HepG2 (cell line): ENCODE data around the gene GPRIN1. TPM values are rescaled to one million over a fixed set of nuclear protein-coding genes. Genes with fewer than 3 reads are reported as not detected.

ENCODE experiments used
- ATAC-seq: fragments of 200-7000 bp; cut with Tn5 transposase; 3 replicates; pipeline ENCODE4 v1.9.1; 2020; ENCODE audit warnings: mild to moderate bottlenecking, moderate library complexity
- BruUV-seq: library from RNA; stranded (reverse); fragments of 400-500 nt; replicated peaks from 2 replicates; lab custom pipeline; 2021; lab: Mats Ljungman, UMichigan
- CTCF ChIA-PET: fragments of 300-600 bp; formaldehyde crosslinking; extraction: SDS; loops from one replicate; lab custom pipeline; 2021; ENCODE audit warnings: low total read pairs, inconsistent platforms, low intra/inter-chr PET ratio; lab: Yijun Ruan, JAX
- POLR2A ChIA-PET: fragments of 350-600 bp; sonication (Branson Sonifier 250); formaldehyde crosslinking; loops from one replicate; lab custom pipeline; 2020; ENCODE audit warnings: antibody characterized with exemption, inconsistent platforms; lab: Yijun Ruan, JAX
- DNase-seq: peaks from one replicate; pipeline ENCODE4 v3.0.0-alpha.2; 2015; ENCODE audit warnings: low spot score
- FAIRE-seq: peaks from 3 replicates; lab custom pipeline; 2011; peaks lifted over from hg19 to GRCh38; lab: Jason Lieb, UNC
- H2AFZ ChIP-seq: one replicate; pipeline ENCODE4 v1.6.1; 2011; ENCODE audit warnings: low read length, inconsistent platforms
- H3K27ac ChIP-seq: fragments of 300-600 bp; 3 replicates; pipeline ENCODE4 v1.8.0; 2011; ENCODE audit warnings: mixed run types, mild to moderate bottlenecking, mixed read lengths, low read length, inconsistent platforms; ENCODE audit not compliant: insufficient read depth; ENCODE audit errors: extremely low read length
- H3K27me3 ChIP-seq, 2 experiments: fragments of 200-600 bp in 1 of 2; 2 replicates in 1 of 2; 3 replicates in 1 of 2; pipeline versions ENCODE4 v1.6.0 to v1.8.0; 2011; ENCODE audit warnings: low read length in 2 of 2, mild to moderate bottlenecking in 2 of 2, moderate library complexity in 2 of 2, inconsistent platforms in 1 of 2; ENCODE audit not compliant: insufficient read depth in 2 of 2, control insufficient read depth in 1 of 2
- H3K36me3 ChIP-seq, 2 experiments: fragments of 200-600 bp in 1 of 2; replicated peaks in 1 of 2; 2 replicates in 1 of 2; 3 replicates in 1 of 2; pipeline versions ENCODE4 v1.5.1 to v1.8.0; 2011; ENCODE audit warnings: low read length in 2 of 2, inconsistent platforms in 1 of 2; ENCODE audit not compliant: insufficient read depth in 2 of 2, control insufficient read depth in 1 of 2
- H3K4me1 ChIP-seq: 2 replicates; pipeline ENCODE4 v1.5.1; 2012; ENCODE audit warnings: low read length, inconsistent platforms; ENCODE audit not compliant: insufficient read depth
- H3K4me2 ChIP-seq: 2 replicates; pipeline ENCODE4 v1.6.0; 2011; ENCODE audit warnings: low read depth, low read length, inconsistent platforms
- H3K4me3 ChIP-seq, 3 experiments: fragments of 200-600 bp in 1 of 3; sonication (generic), shearing (Covaris generic) in 1 of 3; replicated peaks in 1 of 3; 2 replicates each; pipeline ENCODE4 v1.5.1; 2011 to 2016; ENCODE audit warnings: low read length in 3 of 3, inconsistent platforms in 2 of 3, low read depth in 2 of 3, mild to moderate bottlenecking in 2 of 3, control low read depth in 1 of 3, mixed read lengths in 1 of 3; ENCODE audit not compliant: insufficient read depth in 1 of 3
- H3K79me2 ChIP-seq: one replicate; pipeline ENCODE4 v1.6.1; 2011; ENCODE audit warnings: low read length, inconsistent platforms; ENCODE audit not compliant: insufficient read depth
- H3K9ac ChIP-seq: 2 replicates; pipeline ENCODE4 v1.6.0; 2011; ENCODE audit warnings: mild to moderate bottlenecking, low read depth, low read length, inconsistent platforms; ENCODE audit not compliant: insufficient read depth
- H3K9me3 ChIP-seq: 2 replicates; pipeline ENCODE4 v1.5.1; 2012; ENCODE audit warnings: mild to moderate bottlenecking, low read length
- H4K20me1 ChIP-seq: 2 replicates; pipeline ENCODE4 v1.6.0; 2011; ENCODE audit warnings: inconsistent platforms, mild to moderate bottlenecking, low read length, moderate library complexity; ENCODE audit not compliant: insufficient read depth
- AGO2 ChIP-seq: fragments of 200-400 bp; formaldehyde crosslinking; optimal IDR thresholded peaks from 2 replicates; pipeline ENCODE3; 2017; ENCODE audit warnings: mild to moderate bottlenecking, low read depth, low read length, moderate library complexity
- FOXA3 ChIP-seq: IDR thresholded peaks from 2 replicates; pipeline ENCODE4 v1.6.1; 2016; ENCODE audit warnings: missing genetic modification reagents, missing compliant biosample characterization
- KMT2A ChIP-seq: sonication (generic); formaldehyde crosslinking; IDR thresholded peaks from 2 replicates; pipeline ENCODE4 v1.4.0; 2020; ENCODE audit warnings: missing genetic modification reagents
- MXD1 ChIP-seq: sonication (generic); formaldehyde crosslinking; IDR thresholded peaks from 2 replicates; pipeline ENCODE4 v1.4.0; 2020; ENCODE audit warnings: mild to moderate bottlenecking, missing genetic modification reagents
- NCOR1 ChIP-seq: fragments of 200-600 bp; sonication (generic); IDR thresholded peaks from 2 replicates; pipeline ENCODE4 v1.7.0; 2017; ENCODE audit warnings: antibody characterized with exemption, low read length, borderline replicate concordance
- PAF1 ChIP-seq: IDR thresholded peaks from 2 replicates; pipeline ENCODE4 v1.6.1; 2016; ENCODE audit warnings: missing genetic modification reagents, missing compliant biosample characterization
- RAD51 ChIP-seq: fragments of 450-650 bp; IDR thresholded peaks from 2 replicates; pipeline ENCODE4 v1.6.1; 2016; ENCODE audit warnings: borderline replicate concordance
- RFX3 ChIP-seq: IDR thresholded peaks from 2 replicates; pipeline ENCODE4 v1.6.1; 2016; ENCODE audit warnings: missing biosample characterization, missing genetic modification reagents
- SETDB1 ChIP-seq: sonication (generic); formaldehyde crosslinking; IDR thresholded peaks from 2 replicates; pipeline ENCODE4 v1.5.1; 2020; ENCODE audit warnings: missing genetic modification reagents, mild to moderate bottlenecking, borderline replicate concordance
- SMC3 ChIP-seq: IDR thresholded peaks from 2 replicates; pipeline ENCODE4 v1.6.1; 2011; ENCODE audit warnings: low read length, improper control_type of control experiment
- XBP1 ChIP-seq: sonication (generic); formaldehyde crosslinking; IDR thresholded peaks from 2 replicates; pipeline ENCODE4 v1.5.0; 2020; ENCODE audit warnings: missing genetic modification reagents
- ZC3H13 ChIP-seq: sonication (generic); formaldehyde crosslinking; IDR thresholded peaks from 2 replicates; pipeline ENCODE4 v1.8.1; 2023; ENCODE audit warnings: mild to moderate bottlenecking, missing genetic modification reagents, moderate library complexity
- ZNF138 ChIP-seq: sonication (generic); formaldehyde crosslinking; IDR thresholded peaks from 2 replicates; pipeline ENCODE4 v1.5.0; 2020; ENCODE audit warnings: mild to moderate bottlenecking, low read depth, missing genetic modification reagents
- ZNF616 ChIP-seq: sonication (generic); formaldehyde crosslinking; IDR thresholded peaks from 2 replicates; pipeline ENCODE4 v1.5.0; 2020; ENCODE audit warnings: low read depth, mild to moderate bottlenecking, missing genetic modification reagents
- ZNF713 ChIP-seq: sonication (generic); formaldehyde crosslinking; IDR thresholded peaks from 2 replicates; pipeline ENCODE4 v1.4.0; 2020; ENCODE audit warnings: mild to moderate bottlenecking, missing genetic modification reagents
- ZNF749 ChIP-seq: sonication (generic); formaldehyde crosslinking; IDR thresholded peaks from 2 replicates; pipeline ENCODE4 v1.8.0; 2022; ENCODE audit warnings: mild to moderate bottlenecking, missing genetic modification reagents, moderate library complexity, borderline replicate concordance
- ZUFSP ChIP-seq: sonication (generic); formaldehyde crosslinking; IDR thresholded peaks from 2 replicates; pipeline ENCODE4 v1.9.0; 2021; ENCODE audit warnings: missing genetic modification reagents, mild to moderate bottlenecking, borderline replicate concordance
- WGBS: methylation state at CpG from one replicate; pipeline ENCODE4 v1.1.6; 2017; ENCODE audit warnings: low lambda C conversion rate; 5-methylcytosine and 5-hydroxymethylcytosine counted together
- in situ Hi-C: cut with HindIII; loops from 2 replicates; pipeline ENCODE4 v1.10.0; 2017; ENCODE audit warnings: low pct_unique_long_range_greater_than_20kb; ENCODE audit not compliant: extremely low pct_ligation_motif_present
- intact Hi-C: fragments of 100-400 bp; cut with micrococcal nuclease; formaldehyde crosslinking; loops from one replicate; pipeline ENCODE4 v1.10.0; 2022; ENCODE audit not compliant: unreplicated experiment
- polyA plus RNA-seq, 8 experiments: library from polyadenylated mRNA; depleted of rRNA in 3 of 8; stranded (reverse) in 7 of 8; unstranded in 1 of 8; fragments of >200 nt; fragmentation: Illumina TruSeq in 4 of 8; extraction: Trizol in 4 of 8; gene quantifications; 2 replicates each; pipeline versions ENCODE4 v1.2.1 to v1.2.3, GENCODE V29; 2011 to 2016; ENCODE audit warnings: low read depth in 4 of 8, missing spikeins in 1 of 8, mixed read lengths in 1 of 8; ENCODE audit not compliant: insufficient read depth in 1 of 8
- total RNA-seq, 5 experiments: library from RNA; depleted of rRNA; stranded (reverse); fragments of >200 nt; fragmentation: Illumina TruSeq; extraction: Trizol; gene quantifications; 2 replicates each; pipeline ENCODE4 v1.2.3, GENCODE V29; 2016; ENCODE audit warnings: low read depth in 1 of 5

GPRIN1 gene
- total and polyA plus RNA-seq, 2 of the 13 experiments (the other 11 are each of a cell fraction or from before 2014, with no cell fraction given): 0.32 to 2.0 TPM

- 15% methylated on average over 5 of the region's 5 CpGs for WGBS
- no peak for FAIRE-seq
- intact Hi-C loops: no loop called here
- H3K9me3 ChIP-seq: no peaks in the 10 kb centered on the region
- H3K4me3 ChIP-seq: no peak overlapping the region
- no peaks in the 10 kb centered on the region for H4K20me1 ChIP-seq
- in situ Hi-C loops: no loop called here
- no peaks in the 10 kb centered on the region for H3K79me2 ChIP-seq
- POLR2A ChIA-PET: no interaction called here
- H3K27me3 ChIP-seq: peaks cover 18 to 84% of the 10 kb centered on the region in 2 experiments
- H3K4me2 ChIP-seq: no peak overlapping the region
- no peak overlapping the region for H3K27ac ChIP-seq
- no peak overlapping the region for H2AFZ ChIP-seq
- no peak for TF ChIP-seq KMT2A (CRISPR knock-in tag)
- TF ChIP-seq XBP1 (CRISPR knock-in tag): no peak
- TF ChIP-seq NCOR1: no peak
- no peak for TF ChIP-seq ZNF138 (CRISPR knock-in tag)
- TF ChIP-seq AGO2: no peak
- TF ChIP-seq ZNF616 (CRISPR knock-in tag): no peak
- no peak for TF ChIP-seq ZNF713 (CRISPR knock-in tag)
- TF ChIP-seq MXD1 (CRISPR knock-in tag): no peak
- no peak for TF ChIP-seq SETDB1 (CRISPR knock-in tag)
- TF ChIP-seq ZUFSP (CRISPR knock-in tag): no peak
- no peak for TF ChIP-seq SMC3
- no peak for TF ChIP-seq ZNF749 (CRISPR knock-in tag)
- TF ChIP-seq FOXA3 (CRISPR knock-in tag): no peak
- no peak for TF ChIP-seq RFX3 (CRISPR knock-in tag)
- TF ChIP-seq ZC3H13 (CRISPR knock-in tag): no peak
- no peak for TF ChIP-seq RAD51
- no peak for TF ChIP-seq PAF1 (CRISPR knock-in tag)
- TF ChIP-seq, all 625 proteins: peak for 0
- DNase-seq (no peak), ATAC-seq (no peak)
- no peaks in the 10 kb centered on the region for H3K36me3 ChIP-seq
- CTCF ChIA-PET: no interaction called here
- no TSS peak for BruUV-seq
- no peak overlapping the region for H3K9ac ChIP-seq
- peaks cover 26% of the 10 kb centered on the region for H3K4me1 ChIP-seq
These were observed 17.6 kb upstream of the GPRIN1 start for GRCh38 chr5:176627582-176627981.
